Activated B cell treated with CpG ODN at 0.5 μM for 24 hours (primary cell): ENCODE results near the gene AP4E1. TPM values are rescaled to one million over a fixed set of nuclear protein-coding genes. Genes with fewer than 3 reads are reported as not detected.
"Not testable (repeated sequence)": the region's sequence is repeated elsewhere in the genome, so short reads cannot be mapped to it uniquely, and the experiment has no call there.

Source experiments
- ATAC-seq: fragments of 200-7000 bp; cut with Tn5 transposase; one replicate; pipeline ENCODE4 v1.10.0; 2021; ENCODE audit warnings: low read depth, mild to moderate bottlenecking, moderate library complexity
- CTCF ChIA-PET: fragments of 350-600 bp; sonication (Branson Sonifier 250); formaldehyde crosslinking; loops from one replicate; lab custom pipeline; 2021; ENCODE audit warnings: antibody characterized with exemption; lab: Charles Lee
- POLR2A ChIA-PET: fragments of 350-600 bp; sonication (Branson Sonifier 250); formaldehyde crosslinking; loops from one replicate; lab custom pipeline; 2021; ENCODE audit warnings: antibody characterized with exemption; lab: Charles Lee
- DNase-seq: peaks from one replicate; pipeline ENCODE4 v3.0.0; 2022
- H3K27ac Mint-ChIP-seq: one replicate; pipeline ENCODE4 v1.8.0; 2020; ENCODE audit warnings: mixed read lengths
- H3K27me3 Mint-ChIP-seq: one replicate; pipeline ENCODE4 v1.8.0; 2021; ENCODE audit warnings: mixed read lengths
- H3K36me3 Mint-ChIP-seq: one replicate; pipeline ENCODE4 v1.8.0; 2021; ENCODE audit warnings: low read depth, mixed read lengths
- H3K4me1 Mint-ChIP-seq: one replicate; pipeline ENCODE4 v1.8.0; 2021; ENCODE audit warnings: mixed read lengths
- H3K4me3 Mint-ChIP-seq: one replicate; pipeline ENCODE4 v1.8.0; 2020; ENCODE audit warnings: mild to moderate bottlenecking, mixed read lengths
- H3K9me3 Mint-ChIP-seq: one replicate; pipeline ENCODE4 v1.8.0; 2020; ENCODE audit warnings: mixed read lengths
- intact Hi-C: fragments of 100-400 bp; cut with micrococcal nuclease; formaldehyde crosslinking; loops from one replicate; pipeline ENCODE4 v1.15.1; 2024
- total RNA-seq: library from RNA; stranded (reverse); gene quantifications from 2 replicates; pipeline ENCODE4 v1.2.3, GENCODE V29; 2022
- TF ChIP-seq, protein P1 (sequence below): fragments of 200-600 bp; IDR thresholded peaks from one replicate; pipeline ENCODE4 v1.8.0; 2022; ENCODE audit warnings: antibody characterized with exemption, mild to moderate bottlenecking

AP4E1 gene
- total RNA-seq, 1 donor from 2014 or later: 13.4 TPM

GRCh38 chr15:50906954-50907600 lies 1.4 kb upstream of the AP4E1 start:
- TF ChIP-seq, protein P1, sequence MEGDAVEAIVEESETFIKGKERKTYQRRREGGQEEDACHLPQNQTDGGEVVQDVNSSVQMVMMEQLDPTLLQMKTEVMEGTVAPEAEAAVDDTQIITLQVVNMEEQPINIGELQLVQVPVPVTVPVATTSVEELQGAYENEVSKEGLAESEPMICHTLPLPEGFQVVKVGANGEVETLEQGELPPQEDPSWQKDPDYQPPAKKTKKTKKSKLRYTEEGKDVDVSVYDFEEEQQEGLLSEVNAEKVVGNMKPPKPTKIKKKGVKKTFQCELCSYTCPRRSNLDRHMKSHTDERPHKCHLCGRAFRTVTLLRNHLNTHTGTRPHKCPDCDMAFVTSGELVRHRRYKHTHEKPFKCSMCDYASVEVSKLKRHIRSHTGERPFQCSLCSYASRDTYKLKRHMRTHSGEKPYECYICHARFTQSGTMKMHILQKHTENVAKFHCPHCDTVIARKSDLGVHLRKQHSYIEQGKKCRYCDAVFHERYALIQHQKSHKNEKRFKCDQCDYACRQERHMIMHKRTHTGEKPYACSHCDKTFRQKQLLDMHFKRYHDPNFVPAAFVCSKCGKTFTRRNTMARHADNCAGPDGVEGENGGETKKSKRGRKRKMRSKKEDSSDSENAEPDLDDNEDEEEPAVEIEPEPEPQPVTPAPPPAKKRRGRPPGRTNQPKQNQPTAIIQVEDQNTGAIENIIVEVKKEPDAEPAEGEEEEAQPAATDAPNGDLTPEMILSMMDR: no peak
- peak; percentile 49 for DNase-seq
- H3K27me3 Mint-ChIP-seq: no peaks in the 10 kb centered on the region
- H3K9me3 Mint-ChIP-seq: no peaks in the 10 kb centered on the region
- ChIA-PET POLR2A (interaction anchor here (0.6 to 1.6 kb wide), 10 partner anchors 9 to 553 kb away, joined by 3 to 13 read pairs (median 5); partner anchors contain the start of genes GABPB1, SPPL2A and TRPM7), CTCF (interaction anchor here (0.8 to 1.2 kb wide), 4 partner anchors 31 to 233 kb away, joined by 3 to 5 read pairs (median 4); no protein-coding TSS in a partner anchor)
- H3K36me3 Mint-ChIP-seq: peaks cover 14% of the 10 kb centered on the region
- intact Hi-C loops: loop anchor here (1.0 to 10.0 kb wide), 9 partner anchors 21 to 1862 kb away; partner anchors contain the start of genes COPS2, SECISBP2L, SLC27A2 and SPPL2A
- peak overlapping the region; percentile 91 for H3K4me3 Mint-ChIP-seq
- peak; percentile 61 for ATAC-seq
- H3K4me1 Mint-ChIP-seq: peaks cover 34% of the 10 kb centered on the region
- peak overlapping the region; percentile 97 for H3K27ac Mint-ChIP-seq

- DNase-seq (no peak), ATAC-seq (peak; percentile 40)
- H3K4me3 Mint-ChIP-seq: peak overlapping the region; percentile 91
- no peaks in the 10 kb centered on the region for H3K9me3 Mint-ChIP-seq
- peak overlapping the region; percentile 97 for H3K27ac Mint-ChIP-seq
- H3K4me1 Mint-ChIP-seq: peaks cover 36% of the 10 kb centered on the region
- intact Hi-C loops: loop anchor here (1.0 to 10.0 kb wide), 15 partner anchors 21 to 1863 kb away; partner anchors contain the start of genes COPS2, DTWD1, FAM227B and GABPB1
- TF ChIP-seq, protein P1: no peak
- H3K27me3 Mint-ChIP-seq: no peaks in the 10 kb centered on the region
- POLR2A ChIA-PET: interaction anchor here (0.6 to 1.6 kb wide), 10 partner anchors 16 to 554 kb away, joined by 3 to 13 read pairs (median 5); partner anchors contain the start of genes GABPB1, SPPL2A and TRPM7
- CTCF ChIA-PET: interaction anchor here (0.8 to 1.2 kb wide), 4 partner anchors 31 to 233 kb away, joined by 3 to 5 read pairs (median 4); no protein-coding TSS in a partner anchor
- H3K36me3 Mint-ChIP-seq: peaks cover 16% of the 10 kb centered on the region
Measured at GRCh38 chr15:50907601-50908208, 778 bp upstream of the AP4E1 start.

DNA sequence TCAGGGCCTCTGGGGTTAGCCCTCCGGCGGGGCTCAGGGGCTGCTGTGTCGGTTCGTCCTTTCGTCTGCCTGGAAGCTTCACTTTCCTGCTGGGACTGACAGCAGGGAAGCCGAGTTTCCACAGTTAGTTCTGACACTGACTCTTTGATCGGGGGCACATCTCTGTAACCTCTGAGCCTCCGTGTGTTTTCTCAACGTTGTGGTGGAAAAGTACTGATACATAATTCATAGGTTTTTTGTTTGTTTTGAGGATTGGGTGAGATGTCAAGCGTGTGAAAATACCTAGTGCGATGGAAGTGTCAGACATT lies 481 bp downstream of the AP4E1 start:
- CTCF ChIA-PET: interaction anchor here (1.0 to 1.5 kb wide), 5 partner anchors 18 to 1288 kb away, joined by 3 to 8 read pairs (median 3); partner anchors contain the start of gene DTWD1
- TF ChIP-seq, protein P1: no peak
- Mint-ChIP-seq H3K36me3 (peaks cover 24% of the 10 kb centered on the region), H3K4me3 (peak overlapping the region; percentile 91), H3K4me1 (peaks cover 40% of the 10 kb centered on the region), H3K9me3 (no peaks in the 10 kb centered on the region), H3K27ac (peak overlapping the region; percentile 97), H3K27me3 (no peaks in the 10 kb centered on the region)
- no peak for DNase-seq
- intact Hi-C loops: loop anchor here (2.0 to 10.0 kb wide), 8 partner anchors 37 to 1864 kb away; partner anchors contain the start of genes DTWD1, FAM227B, SECISBP2L and SLC27A2
- POLR2A ChIA-PET: interaction anchor here (0.6 to 1.8 kb wide), 10 partner anchors 8 to 554 kb away, joined by 3 to 8 read pairs (median 4); partner anchors contain the start of genes GABPB1 and TRPM7
- ATAC-seq: no peak

DNA sequence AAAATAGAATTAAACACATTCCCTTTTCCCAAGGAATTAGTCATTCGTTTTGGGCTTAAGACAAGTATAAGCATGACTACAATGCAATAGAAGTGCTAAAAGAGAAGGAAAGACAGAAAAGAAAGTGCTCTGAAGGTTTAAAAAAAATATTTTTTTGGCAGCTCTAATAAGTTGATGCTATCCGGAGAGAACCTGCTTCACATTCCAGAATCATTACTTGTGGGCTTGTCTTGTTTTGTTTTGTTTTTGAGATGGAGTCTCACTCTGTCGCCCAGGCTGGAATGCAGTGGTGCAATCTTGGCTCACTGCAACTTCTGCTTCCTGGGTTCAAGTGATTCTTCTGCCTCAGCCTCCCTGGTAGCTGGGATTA lies 1.9 kb downstream of the AP4E1 start:
- DNase-seq, CTCF ChIA-PET, ATAC-seq, POLR2A ChIA-PET, H3K27me3 Mint-ChIP-seq, H3K27ac Mint-ChIP-seq, H3K9me3 Mint-ChIP-seq, intact Hi-C loops: not testable (repeated sequence)
- Mint-ChIP-seq H3K4me3 (peak overlapping the region; percentile 46), H3K4me1 (peaks cover 40% of the 10 kb centered on the region), H3K36me3 (peaks cover 23% of the 10 kb centered on the region)

- ChIA-PET CTCF (no interaction called here), POLR2A (no interaction called here)
- no peak for DNase-seq
- TF ChIP-seq, protein P1: no peak
- no peaks in the 10 kb centered on the region for H3K9me3 Mint-ChIP-seq
- H3K4me3 Mint-ChIP-seq: no peak overlapping the region
- intact Hi-C loops: no loop called here
- no peak for ATAC-seq
- peaks cover 40% of the 10 kb centered on the region for H3K4me1 Mint-ChIP-seq
- H3K36me3 Mint-ChIP-seq: peaks cover 25% of the 10 kb centered on the region
- H3K27me3 Mint-ChIP-seq: no peaks in the 10 kb centered on the region
- peak overlapping the region; percentile 61 for H3K27ac Mint-ChIP-seq
Measured at GRCh38 chr15:50911001-50911400, 2.5 kb downstream of the AP4E1 start.
